IPS DF 6.9 (cell line): Measurements from ENCODE around the gene UBAC1.

Source experiments
- DNase-seq: peaks from one replicate; pipeline ENCODE4 v3.0.0-alpha.2; 2013; ENCODE audit warnings: low read depth, low spot score
- H3K27ac ChIP-seq: one replicate; pipeline ENCODE4 v1.5.1; 2013; ENCODE audit warnings: low read length, control low read depth
- H3K27me3 ChIP-seq: 2 replicates; pipeline ENCODE4 v1.6.1; 2013; ENCODE audit warnings: mild to moderate bottlenecking, low read length; ENCODE audit not compliant: control insufficient read depth, insufficient read depth
- H3K36me3 ChIP-seq: 2 replicates; pipeline ENCODE4 v1.6.1; 2013; ENCODE audit warnings: low read length; ENCODE audit not compliant: control insufficient read depth, insufficient read depth
- H3K4me1 ChIP-seq: 2 replicates; pipeline ENCODE4 v1.6.1; 2013; ENCODE audit warnings: low read length; ENCODE audit not compliant: control insufficient read depth, insufficient read depth
- H3K4me3 ChIP-seq: 2 replicates; pipeline ENCODE4 v1.5.1; 2013; ENCODE audit warnings: mild to moderate bottlenecking, low read length
- H3K9me3 ChIP-seq: 2 replicates; pipeline ENCODE4 v1.6.1; 2013; ENCODE audit warnings: low read length, inconsistent platforms; ENCODE audit not compliant: control insufficient read depth, insufficient read depth
- WGBS: extraction: QIAGEN DNeasy Blood & Tissue Kit; methylation state at CpG from one replicate; pipeline ENCODE4 v1.1.7; 2013; ENCODE audit warnings: mixed read lengths, missing lambda C conversion rate; ENCODE audit not compliant: insufficient read length, insufficient coverage; 5-methylcytosine and 5-hydroxymethylcytosine counted together

Gene UBAC1

GRCh38 chr9:135986605-135987004 is 25.4 kb upstream of the UBAC1 start:
- no peak overlapping the region for H3K27ac ChIP-seq
- H3K36me3 ChIP-seq = no peaks in the 10 kb centered on the region
- no peaks in the 10 kb centered on the region; the same call in 1 of the 2 replicates for H3K4me1 ChIP-seq
- no peak overlapping the region for H3K4me3 ChIP-seq
- DNase-seq = no peak
- H3K27me3 ChIP-seq = no peaks in the 10 kb centered on the region
- no CpG with 5 or more reads among the region's 15 CpGs for WGBS
- no peaks in the 10 kb centered on the region for H3K9me3 ChIP-seq

- DNase-seq = no peak
- H3K9me3 ChIP-seq = no peaks in the 10 kb centered on the region
- no peaks in the 10 kb centered on the region for H3K27me3 ChIP-seq
- WGBS = no CpG with 5 or more reads among the region's 21 CpGs
- H3K4me3 ChIP-seq = no peak overlapping the region
- H3K36me3 ChIP-seq = no peaks in the 10 kb centered on the region
- no peak overlapping the region for H3K27ac ChIP-seq
- no peaks in the 10 kb centered on the region; the same call in 1 of the 2 replicates for H3K4me1 ChIP-seq
Observed at GRCh38 chr9:135985889-135986288, 24.7 kb upstream of the UBAC1 start.

GRCh38 chr9:135985459-135985774 is 24.2 kb upstream of the UBAC1 start:
- no peaks in the 10 kb centered on the region for H3K36me3 ChIP-seq
- no peak overlapping the region for H3K27ac ChIP-seq
- no peak for DNase-seq
- H3K4me3 ChIP-seq = no peak overlapping the region
- no CpG with 5 or more reads among the region's 14 CpGs for WGBS
- no peaks in the 10 kb centered on the region for H3K27me3 ChIP-seq
- no peaks in the 10 kb centered on the region; the same call in 1 of the 2 replicates for H3K4me1 ChIP-seq
- no peaks in the 10 kb centered on the region for H3K9me3 ChIP-seq

- DNase-seq = no peak
- Histone ChIP-seq H3K4me1 (no peaks in the 10 kb centered on the region; the same call in 1 of the 2 replicates), H3K27me3 (no peaks in the 10 kb centered on the region), H3K9me3 (no peaks in the 10 kb centered on the region), H3K36me3 (no peaks in the 10 kb centered on the region), H3K4me3 (no peak overlapping the region), H3K27ac (no peak overlapping the region)
- whole genome bisulfite sequencing = no CpG with 5 or more reads among the region's 22 CpGs
Observed at GRCh38 chr9:135984072-135984710, 23.0 kb upstream of the UBAC1 start.

GRCh38 chr9:135983208-135984071 is 22.3 kb upstream of the UBAC1 start:
- Histone ChIP-seq H3K36me3 (no peaks in the 10 kb centered on the region), H3K4me3 (no peak overlapping the region), H3K9me3 (no peaks in the 10 kb centered on the region), H3K27ac (no peak overlapping the region), H3K4me1 (no peaks in the 10 kb centered on the region; the same call in 1 of the 2 replicates), H3K27me3 (no peaks in the 10 kb centered on the region)
- no CpG with 5 or more reads among the region's 26 CpGs for WGBS
- DNase-seq = no peak

GRCh38 chr9:135982499-135983207 is 21.5 kb upstream of the UBAC1 start:
- no peak for DNase-seq
- Histone ChIP-seq H3K36me3 (no peaks in the 10 kb centered on the region), H3K27ac (no peak overlapping the region), H3K27me3 (no peaks in the 10 kb centered on the region), H3K4me1 (no peaks in the 10 kb centered on the region; the same call in 1 of the 2 replicates), H3K4me3 (no peak overlapping the region), H3K9me3 (no peaks in the 10 kb centered on the region)
- WGBS = no CpG with 5 or more reads among the region's 24 CpGs

- peaks cover 3% of the 10 kb centered on the region; the same call in 1 of the 2 replicates for H3K4me1 ChIP-seq
- H3K27ac ChIP-seq = no peak overlapping the region
- no peaks in the 10 kb centered on the region for H3K36me3 ChIP-seq
- WGBS = no CpG with 5 or more reads among the region's 29 CpGs
- no peaks in the 10 kb centered on the region for H3K27me3 ChIP-seq
- no peak for DNase-seq
- H3K4me3 ChIP-seq = no peak overlapping the region
- no peaks in the 10 kb centered on the region for H3K9me3 ChIP-seq
Observed at GRCh38 chr9:135980926-135981630, 19.9 kb upstream of the UBAC1 start.

GRCh38 chr9:135979547-135980166 is 18.5 kb upstream of the UBAC1 start:
- Histone ChIP-seq H3K4me1 (peaks cover 3% of the 10 kb centered on the region; the same call in 1 of the 2 replicates), H3K27ac (no peak overlapping the region), H3K9me3 (no peaks in the 10 kb centered on the region), H3K4me3 (no peak overlapping the region), H3K36me3 (no peaks in the 10 kb centered on the region), H3K27me3 (no peaks in the 10 kb centered on the region)
- DNase-seq = no peak
- whole genome bisulfite sequencing = no CpG with 5 or more reads among the region's 19 CpGs

- H3K27me3 ChIP-seq = no peaks in the 10 kb centered on the region
- H3K9me3 ChIP-seq = no peaks in the 10 kb centered on the region
- peaks cover 3% of the 10 kb centered on the region; the same call in 1 of the 2 replicates for H3K4me1 ChIP-seq
- no peaks in the 10 kb centered on the region for H3K36me3 ChIP-seq
- H3K4me3 ChIP-seq = no peak overlapping the region
- H3K27ac ChIP-seq = no peak overlapping the region
- no CpG with 5 or more reads among the region's 20 CpGs for WGBS
- DNase-seq = no peak
Observed at GRCh38 chr9:135978642-135979546, 17.7 kb upstream of the UBAC1 start.
